GM19099 (cell line): Measurements from ENCODE around the gene EBP.

Experiments
- POLR2A ChIP-seq: IDR thresholded peaks from 3 replicates; pipeline ENCODE4 v1.6.1; 2011; ENCODE audit warnings: low read depth; ENCODE audit not compliant: insufficient read length; ENCODE audit errors: extremely low read depth

The EBP gene

GRCh38 chrX:48512371-48512935, 9.2 kb upstream of the EBP start:
- TF ChIP-seq POLR2A: no peak

- no peak for TF ChIP-seq POLR2A
These were observed 7.9 kb upstream of the EBP start for GRCh38 chrX:48513670-48514069.

GRCh38 chrX:48514126-48514806, 7.3 kb upstream of the EBP start:
- TF ChIP-seq POLR2A: no peak

- TF ChIP-seq POLR2A: no peak
These were observed 6.6 kb upstream of the EBP start for GRCh38 chrX:48514868-48515460.

- TF ChIP-seq POLR2A: no peak
These were observed 5.8 kb upstream of the EBP start for GRCh38 chrX:48515842-48516241.

- no peak for TF ChIP-seq POLR2A
These were observed 5.3 kb upstream of the EBP start for GRCh38 chrX:48516285-48516684.

GRCh38 chrX:48516987-48517386, 4.6 kb upstream of the EBP start:
- no peak for TF ChIP-seq POLR2A

- no peak for TF ChIP-seq POLR2A
These were observed 1.2 kb upstream of the EBP start for GRCh38 chrX:48520455-48520854.

- no peak for TF ChIP-seq POLR2A
These were observed 644 bp upstream of the EBP start for GRCh38 chrX:48520976-48521352.

- no peak for TF ChIP-seq POLR2A
These were observed 683 bp downstream of the EBP start for GRCh38 chrX:48522291-48522690.

- TF ChIP-seq POLR2A: no peak
These were observed 2.1 kb downstream of the EBP start for GRCh38 chrX:48523682-48524081.

GRCh38 chrX:48530736-48531135, 9.1 kb downstream of the EBP start:
- no peak for TF ChIP-seq POLR2A

GRCh38 chrX:48531358-48531959, 9.9 kb downstream of the EBP start:
- TF ChIP-seq POLR2A: no peak

GRCh38 chrX:48532161-48532560, 10.6 kb downstream of the EBP start:
- TF ChIP-seq POLR2A: no peak

GRCh38 chrX:48533165-48533564, 11.6 kb downstream of the EBP start:
- no peak for TF ChIP-seq POLR2A
